WI38 (cell line): ENCODE measurements around the gene ATXN7L1.

Experiments used
- H3K4me3 ChIP-seq: 2 replicates; pipeline ENCODE4 v1.5.1; 2011; ENCODE audit warnings: low read depth, mild to moderate bottlenecking, control low read depth, low read length
- CTCF ChIP-seq: IDR thresholded peaks from 2 replicates; pipeline ENCODE4 v1.5.1; 2012; ENCODE audit warnings: low read depth, mild to moderate bottlenecking, control low read depth, low read length

Gene ATXN7L1

DNA sequence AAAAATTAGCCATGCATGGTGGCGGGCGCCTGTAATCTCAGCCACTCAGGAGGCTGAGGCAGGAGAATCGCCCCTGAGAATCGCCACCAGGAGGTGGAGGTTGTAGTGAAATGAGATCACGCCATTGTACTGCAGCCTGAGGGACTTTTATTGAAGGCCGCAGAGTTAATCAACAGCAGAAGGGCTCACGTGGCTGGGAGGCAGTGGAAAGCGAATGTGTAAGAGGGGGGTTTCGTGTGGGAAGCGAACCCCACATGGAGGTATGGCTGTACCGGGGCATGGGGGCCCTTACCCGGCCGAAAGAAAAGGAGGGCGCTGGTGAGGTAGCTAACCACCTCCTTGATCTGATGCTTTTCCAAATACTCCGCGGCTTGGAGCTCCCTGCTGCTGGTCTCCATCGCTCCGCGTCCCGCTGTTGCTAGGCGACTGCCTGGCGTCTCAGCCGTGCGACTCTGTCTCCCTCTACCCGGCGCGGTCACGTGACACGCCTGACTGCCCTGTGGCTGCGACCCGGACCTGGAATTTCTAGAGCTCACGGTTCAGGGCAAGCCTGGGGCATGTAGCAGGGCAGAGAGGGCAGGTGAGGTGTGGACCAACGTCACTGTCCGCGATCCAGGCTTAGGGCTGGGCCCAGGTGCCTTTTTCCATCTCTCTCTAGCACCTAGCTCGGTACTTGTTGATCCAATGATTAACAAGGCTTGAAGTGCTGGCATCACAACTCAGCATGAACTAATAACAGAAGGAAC lies 295.2 kb downstream of the ATXN7L1 start, which contains the start of gene EFCAB10:
Gene EFCAB10 (minus strand): TSS at position 428 of the 746 bp plus-strand sequence. CDS start 30 bp downstream, at position 398.
- H3K4me3 ChIP-seq = peak within 1 kb of the TSS; percentile 49
- no peak for TF ChIP-seq CTCF

DNA sequence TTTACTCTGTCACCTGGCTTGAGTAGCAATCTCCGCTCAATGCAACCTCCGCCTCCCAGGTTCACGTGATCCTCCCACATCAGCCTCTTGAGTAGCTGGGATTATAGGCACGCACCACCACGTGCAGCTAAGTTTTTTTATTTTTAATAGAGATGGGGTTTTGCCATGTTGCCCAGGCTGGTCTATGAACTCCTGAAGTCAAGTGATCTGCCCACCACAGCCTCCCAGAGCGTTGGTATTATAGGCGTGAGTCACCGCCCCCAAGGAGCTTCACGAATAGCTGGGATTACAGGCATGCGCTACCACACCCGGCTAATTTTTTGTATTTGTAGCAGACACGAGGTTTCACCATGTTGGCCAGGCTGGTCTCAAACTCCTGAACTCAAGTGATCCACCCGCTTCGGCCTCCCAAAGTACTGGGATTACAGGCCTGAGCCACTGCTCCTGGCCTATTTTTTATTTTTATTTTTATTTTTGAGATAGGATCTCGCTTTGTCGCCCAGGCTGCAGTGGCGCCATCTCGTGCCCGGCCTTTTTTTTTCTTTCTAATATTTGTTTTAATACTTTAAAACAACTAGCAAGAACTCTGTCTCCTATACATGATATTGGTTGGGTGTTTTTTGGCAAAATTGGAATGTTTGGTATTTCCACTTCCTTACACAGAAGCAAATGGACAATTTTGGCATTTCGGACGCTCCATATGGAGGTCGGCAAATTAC lies 296.2 kb downstream of the ATXN7L1 start:
- no peak overlapping the region for H3K4me3 ChIP-seq
- no peak for TF ChIP-seq CTCF

DNA sequence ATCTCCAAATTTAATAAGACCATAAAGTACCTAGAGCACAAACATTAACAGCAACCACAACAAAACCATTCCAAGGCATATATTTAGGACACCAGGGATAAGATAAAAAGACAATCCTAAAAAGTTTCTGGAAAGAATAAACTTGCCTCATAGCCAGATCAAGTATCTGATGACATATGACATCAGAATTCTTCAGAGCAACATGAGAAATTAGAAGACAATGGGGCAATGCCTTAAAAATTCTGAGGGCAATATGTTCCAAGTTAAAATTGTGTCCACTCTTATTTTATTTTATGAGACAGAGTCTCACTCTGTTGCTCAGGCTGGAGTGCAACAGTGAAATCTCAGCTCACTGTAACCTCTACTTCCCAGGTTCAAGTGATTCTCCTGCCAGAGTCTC lies 297.9 kb downstream of the ATXN7L1 start:
- no peak for TF ChIP-seq CTCF
- H3K4me3 ChIP-seq = no peak overlapping the region

- H3K4me3 ChIP-seq = no peak overlapping the region
- no peak for TF ChIP-seq CTCF
Measured at GRCh38 chr7:105577251-105577650, 299.1 kb downstream of the ATXN7L1 start.

GRCh38 chr7:105571891-105572290 lies 304.5 kb downstream of the ATXN7L1 start:
- no peak overlapping the region for H3K4me3 ChIP-seq
- TF ChIP-seq CTCF = no peak

DNA sequence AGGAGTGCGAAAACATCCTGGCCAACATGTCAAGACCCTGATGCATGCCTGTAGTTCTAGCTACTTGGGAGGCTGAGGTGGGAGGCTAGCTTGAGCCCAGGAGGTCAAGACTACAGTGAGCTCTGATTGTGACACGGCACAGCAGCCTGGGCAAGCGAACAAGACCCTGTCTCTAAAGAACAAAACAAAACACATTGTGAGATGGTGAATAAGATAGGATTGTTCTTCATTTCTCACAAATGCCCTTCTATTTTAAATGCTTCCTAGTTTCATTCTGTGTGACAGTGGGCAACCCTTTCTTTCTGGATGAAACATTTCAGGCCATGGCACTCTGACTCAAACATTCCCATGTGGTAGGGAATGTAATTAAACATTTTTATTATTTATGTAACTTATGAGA lies 308.6 kb downstream of the ATXN7L1 start:
- no peak overlapping the region for H3K4me3 ChIP-seq
- TF ChIP-seq CTCF = no peak

DNA sequence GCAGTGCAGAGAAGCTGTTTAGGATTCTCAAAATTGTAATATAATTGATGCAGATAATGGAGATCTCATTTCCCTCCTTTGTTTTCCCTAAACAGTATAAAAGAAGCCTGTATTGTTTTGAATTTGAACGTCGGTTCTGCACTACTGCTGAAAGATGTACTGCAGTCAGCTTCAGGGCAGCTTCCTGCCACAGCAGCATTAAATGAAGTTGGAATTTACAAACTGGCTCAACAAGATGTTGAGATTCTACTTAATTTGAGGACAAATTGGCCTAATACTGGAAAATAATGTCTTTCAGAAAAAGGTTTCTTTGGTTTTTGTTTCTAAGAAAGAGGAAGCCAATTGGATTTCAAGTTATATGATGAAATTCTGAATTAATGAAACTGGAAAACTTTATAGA lies 309.4 kb downstream of the ATXN7L1 start:
- no peak overlapping the region for H3K4me3 ChIP-seq
- no peak for TF ChIP-seq CTCF
